Mucosa of descending colon (tissue), 3 donors: ENCODE data around the gene MVB12A. TPM values are rescaled to one million over a fixed set of nuclear protein-coding genes. Genes with fewer than 3 reads are reported as not detected.

Experiments
- ATAC-seq: fragments of 200-7000 bp; cut with Tn5 transposase; one replicate; pipeline ENCODE4 v1.9.1; 2020; ENCODE audit warnings: mild to moderate bottlenecking, moderate library complexity
- DNase-seq, 3 donors: peaks; one replicate each; pipeline ENCODE4 v3.0.0-alpha.2; 2020
- H3K36me3 ChIP-seq: fragments of 200-600 bp; one replicate; pipeline ENCODE4 v1.8.0; 2021; ENCODE audit warnings: low read depth, mild to moderate bottlenecking
- H3K4me1 ChIP-seq: fragments of 200-600 bp; one replicate; pipeline ENCODE4 v1.8.0; 2021; ENCODE audit warnings: low read depth, mild to moderate bottlenecking
- H3K4me3 ChIP-seq: fragments of 200-600 bp; one replicate; pipeline ENCODE4 v1.8.0; 2021; ENCODE audit warnings: mild to moderate bottlenecking
- H3K9me3 ChIP-seq: fragments of 200-600 bp; one replicate; pipeline ENCODE4 v1.8.0; 2021; ENCODE audit warnings: mild to moderate bottlenecking
- CTCF ChIP-seq: fragments of 200-600 bp; IDR thresholded peaks from one replicate; pipeline ENCODE4 v1.8.0; 2022; ENCODE audit warnings: antibody characterized with exemption, mild to moderate bottlenecking
- intact Hi-C, 2 donors: fragments of 100-400 bp; cut with DNase I in 1 of 2; cut with micrococcal nuclease in 1 of 2; formaldehyde crosslinking; loops; one replicate each; pipeline versions ENCODE4 v1.11.0 to v1.11.1; 2022; cut with DNase I, micrococcal nuclease
- total RNA-seq, 3 donors: library from RNA; stranded (reverse); fragmentation: NEBNext Ultra II Directional in 2 of 3; extraction: Animal tissue kit (Norgen Biotek cat#: 25700) in 2 of 3; gene quantifications; one replicate each; pipeline versions ENCODE4 v1.2.1 to v1.2.4, GENCODE V29; 2021 to 2023
- donor health status: DM: no; HTN: no; CAD: no; lungs with moderate emphysema.
- donor health status: DM: no; HTN: no; CAD: no.
- donor health status: DM: no; HTN: yes; CAD: no.

MVB12A gene
- total RNA-seq, 3 donors from 2014 or later, result 42.7 to 53.3 (median 52.1) TPM

DNA sequence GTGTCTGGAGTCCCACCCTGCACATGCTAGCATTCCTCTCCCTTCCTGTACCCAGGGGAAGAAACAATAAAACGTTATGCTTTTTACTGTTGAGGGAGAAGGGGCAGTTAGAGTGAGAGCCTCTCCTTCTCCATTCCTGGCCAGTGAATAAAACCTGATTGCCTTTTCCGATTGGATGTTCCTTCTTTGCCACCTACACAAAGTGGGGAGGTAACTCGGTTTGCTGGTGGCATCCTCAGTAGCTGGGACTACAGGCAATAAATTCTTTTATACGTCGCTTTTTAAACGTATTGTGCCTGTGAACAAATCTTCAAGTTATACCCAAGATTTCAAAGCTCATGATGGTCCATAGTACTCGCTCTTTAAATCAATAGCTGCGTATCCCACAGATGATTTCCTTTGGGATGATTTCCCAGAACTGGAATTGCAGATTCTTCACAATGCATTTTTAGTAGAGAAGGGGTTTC lies 660 bp upstream of the MVB12A start:
- Histone ChIP-seq H3K9me3 (no peaks in the 10 kb centered on the region), H3K4me1 (peaks cover 11% of the 10 kb centered on the region), H3K4me3 (peak overlapping the region; percentile 65), H3K36me3 (no peaks in the 10 kb centered on the region)
- ATAC-seq, result no peak
- no peak for TF ChIP-seq CTCF
- intact Hi-C loops, result no loop called here
- no peak for DNase-seq

DNA sequence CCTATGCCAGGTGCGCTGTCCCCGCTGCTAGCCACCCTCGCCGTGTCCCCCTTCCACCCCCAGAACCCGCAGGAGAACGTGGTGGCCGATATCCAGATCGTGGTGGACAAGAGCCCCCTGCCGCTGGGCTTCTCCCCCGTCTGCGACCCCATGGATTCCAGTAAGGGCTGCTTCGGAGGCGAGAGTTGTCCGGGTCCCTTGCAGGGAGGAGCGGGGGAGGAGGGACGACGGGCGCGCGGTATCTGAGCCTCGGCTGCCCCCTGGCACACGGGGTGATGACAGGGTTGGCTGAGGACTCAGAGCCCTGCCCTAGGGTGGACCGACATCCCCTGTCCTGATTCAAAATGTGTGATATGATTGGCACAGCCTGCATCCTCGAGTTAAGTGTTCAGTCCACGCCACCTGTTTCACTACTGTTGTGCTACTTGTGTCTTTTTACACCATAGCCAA lies 653 bp downstream of the MVB12A start:
- peak; percentile 43 for ATAC-seq
- Histone ChIP-seq H3K9me3 (no peaks in the 10 kb centered on the region), H3K36me3 (no peaks in the 10 kb centered on the region), H3K4me1 (peaks cover 11% of the 10 kb centered on the region), H3K4me3 (peak overlapping the region; percentile 65)
- peak; percentile 39 to 69 (median 66) for DNase-seq
- intact Hi-C loops, result no loop called here
- no peak for TF ChIP-seq CTCF

DNA sequence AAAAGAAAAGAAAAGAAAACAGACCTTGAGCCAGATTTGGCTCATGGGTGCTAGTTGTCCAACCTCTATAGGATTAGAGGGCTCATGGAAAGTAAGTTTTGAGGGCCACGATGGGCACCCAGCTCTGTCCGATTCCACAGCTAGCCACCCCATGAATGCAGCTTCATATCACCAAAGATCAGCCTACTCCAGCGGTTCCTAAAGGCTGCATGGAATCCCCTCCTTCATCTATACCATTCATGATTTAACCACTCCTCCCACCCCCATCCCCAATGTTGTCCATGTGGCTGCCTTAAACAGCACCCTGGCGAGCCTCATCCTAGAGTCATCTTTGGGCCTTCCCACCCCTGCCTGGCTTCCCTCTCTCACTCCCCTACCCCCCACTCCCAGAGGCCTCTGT lies 2.1 kb downstream of the MVB12A start:
- Histone ChIP-seq H3K4me3 (no peak overlapping the region), H3K9me3 (no peaks in the 10 kb centered on the region), H3K36me3 (no peaks in the 10 kb centered on the region), H3K4me1 (peaks cover 11% of the 10 kb centered on the region)
- intact Hi-C loops, result no loop called here
- ATAC-seq (no peak), DNase-seq (no peak)
- no peak for TF ChIP-seq CTCF

GRCh38 chr19:17423429-17424208 lies 3.8 kb downstream of the MVB12A start:
- DNase-seq (no peak), ATAC-seq (no peak)
- Histone ChIP-seq H3K4me1 (peaks cover 11% of the 10 kb centered on the region), H3K36me3 (no peaks in the 10 kb centered on the region), H3K4me3 (no peak overlapping the region), H3K9me3 (no peaks in the 10 kb centered on the region)
- no peak for TF ChIP-seq CTCF
- intact Hi-C loops, result no loop called here

- Histone ChIP-seq H3K36me3 (no peaks in the 10 kb centered on the region), H3K9me3 (no peaks in the 10 kb centered on the region), H3K4me3 (no peak overlapping the region), H3K4me1 (peaks cover 5% of the 10 kb centered on the region)
- TF ChIP-seq CTCF, result no peak
- ATAC-seq (peak; percentile 24), DNase-seq (peak in 1 of 3 donors; percentile 31)
- intact Hi-C loops, result no loop called here
Observed at GRCh38 chr19:17424743-17425365, 5.0 kb downstream of the MVB12A start.
